HepG2 (cell line): ENCODE data around the gene CCDC57. TPM values are rescaled to one million over a fixed set of nuclear protein-coding genes. Genes with fewer than 3 reads are reported as not detected.
A peak's percentile ranks its signal among the peaks of the same experiment; 100 is the strongest.

Experiments used
- E2F5 ChIP-seq: sonication (generic); formaldehyde crosslinking; conservative IDR thresholded peaks from 2 replicates; pipeline ENCODE4 v1.4.0; 2020; ENCODE audit warnings: missing genetic modification reagents
- HDAC1 ChIP-seq: sonication (generic); formaldehyde crosslinking; IDR thresholded peaks from 2 replicates; pipeline ENCODE4 v1.5.1; 2020; ENCODE audit warnings: mild to moderate bottlenecking, missing genetic modification reagents
- MED13 ChIP-seq: sonication (generic); formaldehyde crosslinking; IDR thresholded peaks from 2 replicates; pipeline ENCODE4 v1.5.0; 2020; ENCODE audit warnings: missing genetic modification reagents
- NFE2 ChIP-seq: sonication (generic); formaldehyde crosslinking; IDR thresholded peaks from 2 replicates; pipeline ENCODE4 v1.4.0; 2020; ENCODE audit warnings: missing genetic modification reagents
- SP140L ChIP-seq: sonication (generic); formaldehyde crosslinking; IDR thresholded peaks from 2 replicates; pipeline ENCODE4 v1.4.0; 2020; ENCODE audit warnings: missing genetic modification reagents, borderline replicate concordance
- ZNF281 ChIP-seq: sonication (generic); formaldehyde crosslinking; IDR thresholded peaks from 2 replicates; pipeline ENCODE4 v1.4.0; 2020; ENCODE audit warnings: missing genetic modification reagents, borderline replicate concordance
- ZNF720 ChIP-seq: sonication (generic); formaldehyde crosslinking; IDR thresholded peaks from 2 replicates; pipeline ENCODE4 v1.4.0; 2020; ENCODE audit warnings: missing genetic modification reagents
- polyA plus RNA-seq, 8 experiments: library from polyadenylated mRNA; depleted of rRNA in 3 of 8; stranded (reverse) in 7 of 8; unstranded in 1 of 8; fragments of >200 nt; fragmentation: Illumina TruSeq in 4 of 8; extraction: Trizol in 4 of 8; gene quantifications; 2 replicates each; pipeline versions ENCODE4 v1.2.1 to v1.2.3, GENCODE V29; 2011 to 2016; ENCODE audit warnings: low read depth in 4 of 8, missing spikeins in 1 of 8, mixed read lengths in 1 of 8; ENCODE audit not compliant: insufficient read depth in 1 of 8
- total RNA-seq, 5 experiments: library from RNA; depleted of rRNA; stranded (reverse); fragments of >200 nt; fragmentation: Illumina TruSeq; extraction: Trizol; gene quantifications; 2 replicates each; pipeline ENCODE4 v1.2.3, GENCODE V29; 2016; ENCODE audit warnings: low read depth in 1 of 5
- TF ChIP-seq, protein P1 (sequence below): sonication (generic); formaldehyde crosslinking; IDR thresholded peaks from 2 replicates; pipeline ENCODE4 v1.4.0; 2020; ENCODE audit warnings: mild to moderate bottlenecking, low read depth, missing genetic modification reagents
- TF ChIP-seq, protein P2 (sequence below): sonication (generic); formaldehyde crosslinking; IDR thresholded peaks from 2 replicates; pipeline ENCODE4 v1.8.1; 2023; ENCODE audit warnings: mild to moderate bottlenecking, missing genetic modification reagents
- TF ChIP-seq, protein P3 (sequence below): sonication (generic); formaldehyde crosslinking; IDR thresholded peaks from 2 replicates; pipeline ENCODE4 v1.4.0; 2020; ENCODE audit warnings: mild to moderate bottlenecking, missing genetic modification reagents

CCDC57 gene
- total and polyA plus RNA-seq, 2 of the 13 experiments (the other 11 are each of a cell fraction or from before 2014, with no cell fraction given): 59.3 to 59.9 TPM

- TF ChIP-seq, protein P1, sequence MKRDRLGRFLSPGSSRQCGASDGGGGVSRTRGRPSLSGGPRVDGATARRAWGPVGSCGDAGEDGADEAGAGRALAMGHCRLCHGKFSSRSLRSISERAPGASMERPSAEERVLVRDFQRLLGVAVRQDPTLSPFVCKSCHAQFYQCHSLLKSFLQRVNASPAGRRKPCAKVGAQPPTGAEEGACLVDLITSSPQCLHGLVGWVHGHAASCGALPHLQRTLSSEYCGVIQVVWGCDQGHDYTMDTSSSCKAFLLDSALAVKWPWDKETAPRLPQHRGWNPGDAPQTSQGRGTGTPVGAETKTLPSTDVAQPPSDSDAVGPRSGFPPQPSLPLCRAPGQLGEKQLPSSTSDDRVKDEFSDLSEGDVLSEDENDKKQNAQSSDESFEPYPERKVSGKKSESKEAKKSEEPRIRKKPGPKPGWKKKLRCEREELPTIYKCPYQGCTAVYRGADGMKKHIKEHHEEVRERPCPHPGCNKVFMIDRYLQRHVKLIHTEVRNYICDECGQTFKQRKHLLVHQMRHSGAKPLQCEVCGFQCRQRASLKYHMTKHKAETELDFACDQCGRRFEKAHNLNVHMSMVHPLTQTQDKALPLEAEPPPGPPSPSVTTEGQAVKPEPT (CRISPR knock-in tag): no peak
- TF ChIP-seq ZNF720 (CRISPR knock-in tag) (no peak), SP140L (CRISPR knock-in tag) (0 out of 2 replicates have a peak, but pooled peaks have one; percentile 52), E2F5 (no peak), ZNF281 (CRISPR knock-in tag) (peak; percentile 70), NFE2 (CRISPR knock-in tag) (no peak), MED13 (CRISPR knock-in tag) (no peak; the same call in 1 of the 2 replicates), HDAC1 (CRISPR knock-in tag) (peak; percentile 86)
- TF ChIP-seq, protein P2, sequence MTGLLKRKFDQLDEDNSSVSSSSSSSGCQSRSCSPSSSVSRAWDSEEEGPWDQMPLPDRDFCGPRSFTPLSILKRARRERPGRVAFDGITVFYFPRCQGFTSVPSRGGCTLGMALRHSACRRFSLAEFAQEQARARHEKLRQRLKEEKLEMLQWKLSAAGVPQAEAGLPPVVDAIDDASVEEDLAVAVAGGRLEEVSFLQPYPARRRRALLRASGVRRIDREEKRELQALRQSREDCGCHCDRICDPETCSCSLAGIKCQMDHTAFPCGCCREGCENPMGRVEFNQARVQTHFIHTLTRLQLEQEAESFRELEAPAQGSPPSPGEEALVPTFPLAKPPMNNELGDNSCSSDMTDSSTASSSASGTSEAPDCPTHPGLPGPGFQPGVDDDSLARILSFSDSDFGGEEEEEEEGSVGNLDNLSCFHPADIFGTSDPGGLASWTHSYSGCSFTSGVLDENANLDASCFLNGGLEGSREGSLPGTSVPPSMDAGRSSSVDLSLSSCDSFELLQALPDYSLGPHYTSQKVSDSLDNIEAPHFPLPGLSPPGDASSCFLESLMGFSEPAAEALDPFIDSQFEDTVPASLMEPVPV (CRISPR knock-in tag): peak; percentile 96
- TF ChIP-seq, protein P3, sequence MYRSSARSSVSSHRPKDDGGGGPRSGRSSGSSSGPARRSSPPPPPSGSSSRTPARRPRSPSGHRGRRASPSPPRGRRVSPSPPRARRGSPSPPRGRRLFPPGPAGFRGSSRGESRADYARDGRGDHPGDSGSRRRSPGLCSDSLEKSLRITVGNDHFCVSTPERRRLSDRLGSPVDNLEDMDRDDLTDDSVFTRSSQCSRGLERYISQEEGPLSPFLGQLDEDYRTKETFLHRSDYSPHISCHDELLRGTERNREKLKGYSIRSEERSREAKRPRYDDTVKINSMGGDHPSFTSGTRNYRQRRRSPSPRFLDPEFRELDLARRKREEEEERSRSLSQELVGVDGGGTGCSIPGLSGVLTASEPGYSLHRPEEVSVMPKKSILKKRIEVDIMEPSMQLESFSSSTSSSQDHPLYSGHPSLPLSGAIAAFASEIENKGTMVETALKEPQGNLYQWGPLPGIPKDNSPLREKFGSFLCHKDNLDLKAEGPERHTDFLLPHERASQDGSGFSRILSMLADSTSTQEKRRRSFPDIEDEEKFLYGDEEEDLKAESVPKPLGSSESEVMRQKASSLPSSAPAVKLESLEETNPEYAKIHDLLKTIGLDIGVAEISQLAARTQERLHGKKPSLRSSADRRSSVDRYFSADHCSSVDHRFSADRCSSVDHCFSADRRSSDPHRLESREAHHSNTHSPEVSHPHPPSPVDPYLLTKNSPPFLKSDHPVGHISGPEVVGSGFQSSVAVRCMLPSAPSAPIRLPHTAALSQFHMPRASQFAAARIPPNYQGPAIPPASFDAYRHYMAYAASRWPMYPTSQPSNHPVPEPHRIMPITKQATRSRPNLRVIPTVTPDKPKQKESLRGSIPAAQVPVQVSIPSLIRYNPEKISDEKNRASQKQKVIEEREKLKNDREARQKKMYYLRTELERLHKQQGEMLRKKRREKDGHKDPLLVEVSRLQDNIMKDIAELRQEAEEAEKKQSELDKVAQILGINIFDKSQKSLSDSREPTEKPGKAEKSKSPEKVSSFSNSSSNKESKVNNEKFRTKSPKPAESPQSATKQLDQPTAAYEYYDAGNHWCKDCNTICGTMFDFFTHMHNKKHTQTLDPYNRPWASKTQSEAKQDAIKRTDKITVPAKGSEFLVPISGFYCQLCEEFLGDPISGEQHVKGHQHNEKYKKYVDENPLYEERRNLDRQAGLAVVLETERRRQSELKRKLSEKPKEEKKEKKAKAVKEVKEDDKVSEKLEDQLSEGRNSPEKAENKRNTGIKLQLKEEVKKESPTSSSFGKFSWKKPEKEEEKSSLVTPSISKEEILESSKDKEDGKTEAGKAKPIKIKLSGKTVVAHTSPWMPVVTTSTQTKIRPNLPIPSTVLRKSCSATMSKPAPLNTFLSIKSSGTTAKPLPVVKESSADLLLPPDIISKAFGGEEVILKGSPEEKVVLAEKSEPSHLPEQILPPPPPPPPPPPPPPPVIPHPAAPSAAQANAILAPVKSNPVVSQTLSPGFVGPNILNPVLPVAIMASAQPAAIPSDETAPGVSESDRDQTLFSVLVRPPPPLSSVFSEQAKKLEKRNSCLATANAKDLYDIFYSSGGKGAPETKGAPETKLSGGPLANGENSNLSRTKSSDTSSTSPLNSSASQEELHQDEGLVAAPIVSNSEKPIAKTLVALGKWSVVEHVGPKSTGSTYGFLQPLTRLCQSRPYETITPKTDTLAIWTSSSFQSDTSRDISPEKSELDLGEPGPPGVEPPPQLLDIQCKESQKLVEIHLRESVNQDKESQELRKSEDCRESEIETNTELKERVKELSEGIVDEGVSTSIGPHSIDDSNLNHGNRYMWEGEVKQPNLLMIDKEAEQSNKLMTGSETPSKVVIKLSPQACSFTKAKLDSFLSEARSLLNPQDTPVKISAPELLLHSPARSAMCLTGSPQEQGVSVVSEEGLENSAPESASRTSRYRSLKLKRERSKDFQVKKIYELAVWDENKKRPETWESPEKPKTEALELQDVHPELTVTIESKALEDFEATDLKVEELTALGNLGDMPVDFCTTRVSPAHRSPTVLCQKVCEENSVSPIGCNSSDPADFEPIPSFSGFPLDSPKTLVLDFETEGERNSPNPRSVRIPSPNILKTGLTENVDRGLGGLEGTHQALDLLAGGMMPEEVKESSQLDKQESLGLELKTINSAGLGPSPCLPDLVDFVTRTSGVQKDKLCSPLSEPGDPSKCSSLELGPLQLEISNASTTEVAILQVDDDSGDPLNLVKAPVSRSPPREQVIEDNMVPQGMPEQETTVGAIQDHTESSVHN (CRISPR knock-in tag): no peak
Observed at GRCh38 chr17:82231562-82232321, 19.1 kb upstream of the CCDC57 start (continued).
